NCI-H1436 treated with DMSO at 0.1 percent for 48 hours (cell line): ENCODE data around the gene MSH3.
"Not testable (repeated sequence)": the region's sequence is repeated elsewhere in the genome, so short reads cannot be mapped to it uniquely, and the experiment has no call there.

Source experiments
- DNase-seq: peaks from one replicate; lab custom pipeline; 2025; lab: John Stamatoyannopoulos, UW

MSH3 gene

GRCh38 chr5:80853413-80853812 is 199.0 kb downstream of the MSH3 start:
- DNase-seq, result no peak

GRCh38 chr5:80854583-80854982 is 200.1 kb downstream of the MSH3 start:
- no peak for DNase-seq

- no peak for DNase-seq
Measured at GRCh38 chr5:80860924-80861613, 206.6 kb downstream of the MSH3 start.

GRCh38 chr5:80863708-80864107 is 209.3 kb downstream of the MSH3 start:
- DNase-seq, result no peak

GRCh38 chr5:80864109-80864508 is 209.7 kb downstream of the MSH3 start:
- DNase-seq, result no peak

- DNase-seq, result no peak
Measured at GRCh38 chr5:80864706-80865435, 210.4 kb downstream of the MSH3 start.

GRCh38 chr5:80865551-80865950 is 211.1 kb downstream of the MSH3 start:
- no peak for DNase-seq

- DNase-seq, result no peak
Measured at GRCh38 chr5:80866371-80866770, 211.9 kb downstream of the MSH3 start.

- no peak for DNase-seq
Measured at GRCh38 chr5:80867233-80867632, 212.8 kb downstream of the MSH3 start.

GRCh38 chr5:80870442-80870841 is 216.0 kb downstream of the MSH3 start:
- DNase-seq, result no peak

- no peak for DNase-seq
Measured at GRCh38 chr5:80871541-80871961, 217.1 kb downstream of the MSH3 start.

GRCh38 chr5:80874162-80874561 is 219.7 kb downstream of the MSH3 start:
- no peak for DNase-seq

GRCh38 chr5:80877592-80877991 is 223.1 kb downstream of the MSH3 start:
- no peak for DNase-seq

- no peak for DNase-seq
Measured at GRCh38 chr5:80881726-80882125, 227.3 kb downstream of the MSH3 start.

- not testable (repeated sequence) for DNase-seq
Measured at GRCh38 chr5:80883390-80883789, 228.9 kb downstream of the MSH3 start.

GRCh38 chr5:80884086-80884813 is 229.8 kb downstream of the MSH3 start:
- no peak for DNase-seq

- no peak for DNase-seq
Measured at GRCh38 chr5:80884929-80885328, 230.5 kb downstream of the MSH3 start.

GRCh38 chr5:80885396-80886000 is 231.0 kb downstream of the MSH3 start:
- no peak for DNase-seq

- DNase-seq, result no peak
Measured at GRCh38 chr5:80894083-80894482, 239.6 kb downstream of the MSH3 start.

- no peak for DNase-seq
Measured at GRCh38 chr5:80895523-80895922, 241.1 kb downstream of the MSH3 start.

- not testable (repeated sequence) for DNase-seq
Measured at GRCh38 chr5:80902624-80903023, 248.2 kb downstream of the MSH3 start.

- DNase-seq, result no peak
Measured at GRCh38 chr5:80904533-80905187, 250.2 kb downstream of the MSH3 start.
